ENCODE results near the gene GDE1. TPM values are rescaled to one million over a fixed set of nuclear protein-coding genes. Genes with fewer than 3 reads are reported as not detected.

Gene GDE1
- total RNA-seq, 2 experiments from 2014 or later, result 20.0 TPM

DNA sequence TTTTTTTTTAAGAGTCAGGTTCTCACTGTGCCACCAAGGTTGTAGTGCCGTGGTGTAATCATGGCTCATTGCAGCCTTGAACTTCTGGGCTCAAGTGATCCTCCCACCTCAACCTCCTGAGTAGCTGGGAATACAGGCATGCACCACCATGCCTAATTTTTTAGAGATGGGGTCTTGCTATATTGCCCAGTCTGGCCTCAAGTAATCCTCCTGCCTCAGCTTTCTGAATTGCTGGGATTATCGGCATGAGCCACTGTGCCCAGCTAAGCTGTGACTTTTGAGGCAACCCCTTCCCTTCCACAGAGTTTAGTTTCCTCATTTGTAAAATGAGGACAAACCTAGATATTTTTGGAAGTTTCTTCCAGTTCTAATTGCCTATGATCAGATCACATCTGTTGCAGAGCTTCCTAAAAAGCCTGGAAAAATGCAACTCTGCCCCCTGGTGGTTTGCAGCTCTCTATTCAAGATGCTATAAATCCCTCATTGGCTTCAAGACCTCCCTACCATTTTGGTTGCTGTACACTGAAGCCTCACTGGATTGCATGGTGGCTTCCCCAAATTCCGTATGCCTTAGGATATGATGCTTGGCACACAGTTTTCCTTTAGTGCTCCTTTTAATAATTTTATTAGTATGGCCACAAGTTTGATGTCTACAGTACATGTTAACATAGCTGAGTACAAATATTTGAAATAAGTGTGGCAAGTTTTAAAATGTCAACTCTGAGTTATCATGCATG is 19.3 kb downstream of the GDE1 start:
- Mint-ChIP-seq H3K4me1 (ENCODE audit: low read depth) (no peaks in the 10 kb centered on the region), H3K27ac (no peak overlapping the region), H3K9me3 (no peaks in the 10 kb centered on the region), H3K27me3 (no peaks in the 10 kb centered on the region), H3K4me3 (no peak overlapping the region), H3K36me3 (ENCODE audit: low read depth) (peaks cover 35% of the 10 kb centered on the region)
- ATAC-seq (peak; percentile 42), DNase-seq (peak; percentile 83)
- ChIA-PET CTCF (interaction anchor here (0.6 to 3.4 kb wide), 31 partner anchors 9 to 417 kb away, joined by 3 to 34 read pairs (median 4); partner anchors contain the start of genes CLEC19A and VPS35L), POLR2A (interaction anchor here (0.6 to 0.9 kb wide), 3 partner anchors 53 to 240 kb away, joined by 3 read pairs; partner anchors contain the start of gene VPS35L)
- TF ChIP-seq, protein P1, sequence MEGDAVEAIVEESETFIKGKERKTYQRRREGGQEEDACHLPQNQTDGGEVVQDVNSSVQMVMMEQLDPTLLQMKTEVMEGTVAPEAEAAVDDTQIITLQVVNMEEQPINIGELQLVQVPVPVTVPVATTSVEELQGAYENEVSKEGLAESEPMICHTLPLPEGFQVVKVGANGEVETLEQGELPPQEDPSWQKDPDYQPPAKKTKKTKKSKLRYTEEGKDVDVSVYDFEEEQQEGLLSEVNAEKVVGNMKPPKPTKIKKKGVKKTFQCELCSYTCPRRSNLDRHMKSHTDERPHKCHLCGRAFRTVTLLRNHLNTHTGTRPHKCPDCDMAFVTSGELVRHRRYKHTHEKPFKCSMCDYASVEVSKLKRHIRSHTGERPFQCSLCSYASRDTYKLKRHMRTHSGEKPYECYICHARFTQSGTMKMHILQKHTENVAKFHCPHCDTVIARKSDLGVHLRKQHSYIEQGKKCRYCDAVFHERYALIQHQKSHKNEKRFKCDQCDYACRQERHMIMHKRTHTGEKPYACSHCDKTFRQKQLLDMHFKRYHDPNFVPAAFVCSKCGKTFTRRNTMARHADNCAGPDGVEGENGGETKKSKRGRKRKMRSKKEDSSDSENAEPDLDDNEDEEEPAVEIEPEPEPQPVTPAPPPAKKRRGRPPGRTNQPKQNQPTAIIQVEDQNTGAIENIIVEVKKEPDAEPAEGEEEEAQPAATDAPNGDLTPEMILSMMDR (IDR thresholded peaks at IDR 0.05), result peak; percentile 74
- intact Hi-C loops (cut with micrococcal nuclease), result loop anchor here (5.0 kb wide), 1 partner anchor 115 kb away; no protein-coding TSS in a partner anchor

DNA sequence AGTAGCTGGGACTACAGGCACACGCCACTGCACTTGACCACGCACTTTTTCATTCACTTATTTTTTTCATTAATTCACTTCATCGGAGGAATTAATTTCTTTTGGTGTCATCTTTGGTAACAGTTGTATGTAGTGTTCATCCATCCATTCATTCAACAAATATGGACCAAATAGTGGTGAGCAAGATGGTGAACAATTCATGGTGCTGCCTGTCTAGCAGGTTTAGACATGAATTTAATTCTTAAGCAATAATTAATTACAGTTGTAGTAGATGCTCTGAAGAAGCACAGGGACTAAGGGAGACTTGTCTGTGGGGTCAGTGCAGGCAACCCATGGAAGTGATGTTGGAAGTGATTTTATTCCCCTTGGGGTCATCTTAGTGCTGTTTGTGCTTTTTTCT is 22.4 kb downstream of the GDE1 start:
- ATAC-seq (no peak), DNase-seq (no peak)
- CTCF ChIA-PET, result no interaction called here
- Mint-ChIP-seq H3K4me3 (no peak overlapping the region), H3K27me3 (no peaks in the 10 kb centered on the region), H3K4me1 (ENCODE audit: low read depth) (no peaks in the 10 kb centered on the region), H3K27ac (no peak overlapping the region), H3K9me3 (no peaks in the 10 kb centered on the region), H3K36me3 (ENCODE audit: low read depth) (peaks cover 27% of the 10 kb centered on the region)
- POLR2A ChIA-PET, result no interaction called here
- TF ChIP-seq, protein P1 (IDR thresholded peaks at IDR 0.05), result no peak
- intact Hi-C loops (cut with micrococcal nuclease), result no loop called here

DNA sequence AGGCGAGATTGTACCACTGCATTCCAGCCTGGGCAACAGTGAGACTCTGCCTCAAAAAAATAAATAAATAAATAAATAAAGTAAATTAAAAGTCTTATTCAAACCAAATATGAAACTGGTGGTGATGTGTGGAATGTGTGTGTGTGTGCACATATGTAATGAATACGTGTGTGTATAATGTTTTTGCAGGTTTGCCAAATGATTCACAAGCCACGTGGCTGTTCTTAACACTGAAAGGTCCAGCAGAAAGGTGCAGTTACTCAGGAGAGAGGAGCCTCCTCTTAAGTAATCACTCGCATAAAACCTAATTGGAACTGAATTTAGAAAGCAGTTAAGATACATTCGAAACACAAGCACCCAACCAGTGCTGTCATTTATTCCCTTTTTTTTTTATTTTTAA is 22.9 kb downstream of the GDE1 start:
- Mint-ChIP-seq H3K27ac (no peak overlapping the region), H3K4me1 (ENCODE audit: low read depth) (peaks cover 2% of the 10 kb centered on the region), H3K27me3 (no peaks in the 10 kb centered on the region), H3K36me3 (ENCODE audit: low read depth) (peaks cover 27% of the 10 kb centered on the region), H3K4me3 (no peak overlapping the region), H3K9me3 (no peaks in the 10 kb centered on the region)
- ChIA-PET CTCF (no interaction called here), POLR2A (no interaction called here)
- intact Hi-C loops (cut with micrococcal nuclease), result no loop called here
- TF ChIP-seq, protein P1 (IDR thresholded peaks at IDR 0.05), result no peak
- DNase-seq (no peak), ATAC-seq (no peak)

DNA sequence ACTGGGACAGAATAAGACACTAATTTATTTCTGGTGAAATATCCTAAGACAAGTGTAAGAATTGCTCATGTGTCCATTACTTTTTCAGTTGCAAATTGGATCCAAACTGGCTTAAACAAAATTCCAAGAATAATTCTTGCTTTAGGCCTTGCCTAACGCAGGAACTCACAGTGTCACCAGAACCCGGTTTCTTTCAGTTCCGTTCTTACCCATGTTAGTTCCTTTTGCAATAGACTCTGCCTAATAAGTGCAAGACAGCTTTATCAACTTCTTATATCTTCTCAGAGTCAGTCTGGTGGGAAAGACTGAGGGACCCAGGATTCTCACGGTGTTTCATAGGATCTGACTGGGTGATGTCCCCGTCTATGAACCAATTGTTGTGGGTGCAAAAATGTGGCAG is 24.7 kb downstream of the GDE1 start:
- ATAC-seq (no peak), DNase-seq (no peak)
- ChIA-PET CTCF (no interaction called here), POLR2A (no interaction called here)
- TF ChIP-seq, protein P1 (IDR thresholded peaks at IDR 0.05), result no peak
- Mint-ChIP-seq H3K36me3 (ENCODE audit: low read depth) (peaks cover 17% of the 10 kb centered on the region), H3K27me3 (no peaks in the 10 kb centered on the region), H3K9me3 (no peaks in the 10 kb centered on the region), H3K4me1 (ENCODE audit: low read depth) (peaks cover 9% of the 10 kb centered on the region), H3K4me3 (no peak overlapping the region), H3K27ac (no peak overlapping the region)
- intact Hi-C loops (cut with micrococcal nuclease), result no loop called here

DNA sequence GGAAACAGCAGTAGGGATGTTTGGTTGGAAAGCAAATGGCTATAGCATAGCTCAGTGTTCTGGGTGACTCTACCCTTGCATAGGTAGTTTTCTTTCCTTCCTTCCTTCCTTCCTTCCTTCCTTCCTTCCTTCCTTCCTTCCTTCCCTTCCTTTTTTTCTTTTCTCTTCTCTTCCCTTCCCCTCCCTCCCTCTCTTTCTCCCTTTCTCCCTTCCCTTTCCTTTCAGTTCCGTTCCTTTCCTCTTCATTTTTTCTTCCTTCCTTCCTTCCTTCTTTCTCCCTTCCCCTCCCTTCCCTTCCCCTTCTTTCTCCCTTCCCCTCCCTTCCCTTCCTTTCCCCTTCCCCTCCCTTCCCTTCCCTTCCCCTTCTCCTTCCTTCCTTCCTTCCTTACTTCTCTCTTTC is 31.3 kb downstream of the GDE1 start:
- Mint-ChIP-seq H3K4me3 (no peak overlapping the region), H3K36me3 (ENCODE audit: low read depth) (no peaks in the 10 kb centered on the region), H3K27ac (no peak overlapping the region), H3K27me3 (no peaks in the 10 kb centered on the region), H3K4me1 (ENCODE audit: low read depth) (peaks cover 9% of the 10 kb centered on the region), H3K9me3 (no peaks in the 10 kb centered on the region)
- ATAC-seq, result no peak
- intact Hi-C loops (cut with micrococcal nuclease), result no loop called here
- TF ChIP-seq, protein P1 (IDR thresholded peaks at IDR 0.05), result no peak
- POLR2A ChIA-PET, result no interaction called here
- DNase-seq, result no peak
- CTCF ChIA-PET, result no interaction called here
